HepG2 (cell line): ENCODE data around the gene RNF40. TPM values are rescaled to one million over a fixed set of nuclear protein-coding genes. Genes with fewer than 3 reads are reported as not detected.

ENCODE experiments used
- CHCHD3 ChIP-seq: sonication (generic); formaldehyde crosslinking; IDR thresholded peaks from 2 replicates; pipeline ENCODE4 v1.8.0; 2022; ENCODE audit warnings: mild to moderate bottlenecking, missing genetic modification reagents, moderate library complexity
- MAF1 ChIP-seq: sonication (generic); formaldehyde crosslinking; IDR thresholded peaks from 2 replicates; pipeline ENCODE4 v1.5.0; 2020; ENCODE audit warnings: missing genetic modification reagents, borderline replicate concordance
- MIXL1 ChIP-seq: IDR thresholded peaks from 2 replicates; pipeline ENCODE4 v1.6.1; 2016
- POLR2AphosphoS2 ChIP-seq: IDR thresholded peaks from 2 replicates; pipeline ENCODE4 v1.6.1; 2011; ENCODE audit warnings: low read depth, low read length, improper control_type of control experiment
- RERE ChIP-seq: IDR thresholded peaks from 2 replicates; pipeline ENCODE4 v1.6.1; 2016; ENCODE audit warnings: low read depth, missing genetic modification reagents, missing compliant biosample characterization
- ZBTB21 ChIP-seq: sonication (generic); formaldehyde crosslinking; IDR thresholded peaks from 2 replicates; pipeline ENCODE4 v1.4.0; 2020; ENCODE audit warnings: missing genetic modification reagents
- ZBTB4 ChIP-seq: sonication (generic); formaldehyde crosslinking; IDR thresholded peaks from 2 replicates; pipeline ENCODE4 v1.4.0; 2020; ENCODE audit warnings: missing genetic modification reagents, mild to moderate bottlenecking, borderline replicate concordance
- ZNF460 ChIP-seq: sonication (generic); formaldehyde crosslinking; IDR thresholded peaks from 2 replicates; pipeline ENCODE4 v1.5.1; 2020; ENCODE audit warnings: missing genetic modification reagents, mild to moderate bottlenecking, borderline replicate concordance
- ZNF530 ChIP-seq: sonication (generic); formaldehyde crosslinking; IDR thresholded peaks from 2 replicates; pipeline ENCODE4 v1.5.0; 2020; ENCODE audit warnings: low read depth, mild to moderate bottlenecking, missing genetic modification reagents
- ZNF75D ChIP-seq: sonication (generic); formaldehyde crosslinking; IDR thresholded peaks from 2 replicates; pipeline ENCODE4 v1.8.1; 2023; ENCODE audit warnings: missing genetic modification reagents, mild to moderate bottlenecking, borderline replicate concordance
- polyA plus RNA-seq, 8 experiments: library from polyadenylated mRNA; depleted of rRNA in 3 of 8; stranded (reverse) in 7 of 8; unstranded in 1 of 8; fragments of >200 nt; fragmentation: Illumina TruSeq in 4 of 8; extraction: Trizol in 4 of 8; gene quantifications; 2 replicates each; pipeline versions ENCODE4 v1.2.1 to v1.2.3, GENCODE V29; 2011 to 2016; ENCODE audit warnings: low read depth in 4 of 8, missing spikeins in 1 of 8, mixed read lengths in 1 of 8; ENCODE audit not compliant: insufficient read depth in 1 of 8
- total RNA-seq, 5 experiments: library from RNA; depleted of rRNA; stranded (reverse); fragments of >200 nt; fragmentation: Illumina TruSeq; extraction: Trizol; gene quantifications; 2 replicates each; pipeline ENCODE4 v1.2.3, GENCODE V29; 2016; ENCODE audit warnings: low read depth in 1 of 5
- TF ChIP-seq, protein P1 (sequence below): sonication (generic); formaldehyde crosslinking; IDR thresholded peaks from 2 replicates; pipeline ENCODE4 v1.4.0; 2020; ENCODE audit warnings: mild to moderate bottlenecking, missing genetic modification reagents
- TF ChIP-seq, protein P2 (sequence below): sonication (generic); formaldehyde crosslinking; IDR thresholded peaks from 2 replicates; pipeline ENCODE4 v1.4.0; 2020; ENCODE audit warnings: missing genetic modification reagents; ENCODE audit errors: not compliant biosample characterization
- TF ChIP-seq, protein P3 (sequence below): sonication (generic); formaldehyde crosslinking; IDR thresholded peaks from 2 replicates; pipeline ENCODE4 v1.8.1; 2023; ENCODE audit warnings: missing genetic modification reagents, mild to moderate bottlenecking, borderline replicate concordance
- TF ChIP-seq, protein P4 (sequence below): sonication (generic); formaldehyde crosslinking; conservative IDR thresholded peaks from 2 replicates; pipeline ENCODE4 v1.8.0; 2022; ENCODE audit warnings: mild to moderate bottlenecking, moderate library complexity, missing genetic modification reagents

The RNF40 gene
- total and polyA plus RNA-seq, 2 of the 13 experiments (the other 11 are each of a cell fraction or from before 2014, with no cell fraction given): 84.0 to 85.6 TPM

DNA sequence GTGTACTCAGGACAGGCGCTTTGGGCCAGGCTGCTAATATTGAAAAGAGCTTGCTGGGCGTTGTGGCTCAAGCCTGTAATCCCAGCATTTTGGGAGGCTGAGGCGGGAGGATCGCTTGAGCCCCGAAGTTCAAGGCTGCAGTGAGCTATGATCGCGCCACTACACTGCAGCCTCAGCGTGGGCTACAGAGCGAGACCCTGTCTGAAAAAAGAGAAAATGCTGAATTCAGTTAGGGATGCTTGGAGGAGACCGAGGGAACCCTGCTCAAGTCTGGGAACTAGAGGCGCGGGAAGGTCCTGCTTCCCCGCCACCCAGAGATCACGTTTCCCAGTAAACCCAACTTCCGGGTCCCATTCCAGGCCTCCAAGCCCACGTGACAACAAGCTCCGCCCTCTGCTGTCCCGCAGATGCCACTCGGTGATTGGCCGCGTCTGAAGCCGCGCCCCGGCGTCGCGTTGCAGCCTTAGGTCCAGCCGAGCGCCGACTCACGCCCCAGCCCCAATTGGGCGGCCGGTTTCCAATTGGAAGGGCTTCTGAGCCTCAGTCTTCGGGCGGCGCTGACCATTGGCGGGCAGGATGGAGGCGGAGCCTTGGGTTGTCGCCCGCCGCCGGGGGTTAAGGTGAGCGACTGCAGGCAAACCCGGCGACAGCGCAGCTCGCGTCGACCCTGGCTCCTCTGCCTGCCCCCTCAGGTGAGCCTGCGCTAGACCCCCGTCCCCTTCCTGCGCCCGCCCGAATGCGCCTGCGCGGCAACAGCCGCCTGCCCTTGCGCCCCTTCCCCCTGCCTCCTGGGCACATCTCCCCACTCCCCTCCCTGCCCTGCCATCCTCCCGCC lies 14.1 kb upstream of the RNF40 start, which contains the start of gene PHKG2 (continued):
- TF ChIP-seq MIXL1 (CRISPR knock-in tag): no peak
- no peak for TF ChIP-seq ZNF75D (CRISPR knock-in tag)
- TF ChIP-seq CHCHD3: no peak
- TF ChIP-seq ZBTB21: no peak
- TF ChIP-seq, protein P1, sequence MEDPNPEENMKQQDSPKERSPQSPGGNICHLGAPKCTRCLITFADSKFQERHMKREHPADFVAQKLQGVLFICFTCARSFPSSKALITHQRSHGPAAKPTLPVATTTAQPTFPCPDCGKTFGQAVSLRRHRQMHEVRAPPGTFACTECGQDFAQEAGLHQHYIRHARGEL: no peak
- no peak for TF ChIP-seq RERE (CRISPR knock-in tag)
- TF ChIP-seq ZNF460: no peak
- peak; percentile 70; the same call in 1 of the 2 replicates for TF ChIP-seq POLR2AphosphoS2
- TF ChIP-seq ZBTB4: peak; percentile 66; the same call in 1 of the 2 replicates
- TF ChIP-seq, protein P2, sequence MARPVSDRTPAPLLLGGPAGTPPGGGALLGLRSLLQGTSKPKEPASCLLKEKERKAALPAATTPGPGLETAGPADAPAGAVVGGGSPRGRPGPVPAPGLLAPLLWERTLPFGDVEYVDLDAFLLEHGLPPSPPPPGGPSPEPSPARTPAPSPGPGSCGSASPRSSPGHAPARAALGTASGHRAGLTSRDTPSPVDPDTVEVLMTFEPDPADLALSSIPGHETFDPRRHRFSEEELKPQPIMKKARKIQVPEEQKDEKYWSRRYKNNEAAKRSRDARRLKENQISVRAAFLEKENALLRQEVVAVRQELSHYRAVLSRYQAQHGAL: no peak
- TF ChIP-seq, protein P3, sequence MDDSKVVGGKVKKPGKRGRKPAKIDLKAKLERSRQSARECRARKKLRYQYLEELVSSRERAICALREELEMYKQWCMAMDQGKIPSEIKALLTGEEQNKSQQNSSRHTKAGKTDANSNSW (CRISPR knock-in tag): no peak
- TF ChIP-seq MAF1 (CRISPR knock-in tag): no peak
- TF ChIP-seq, protein P4, sequence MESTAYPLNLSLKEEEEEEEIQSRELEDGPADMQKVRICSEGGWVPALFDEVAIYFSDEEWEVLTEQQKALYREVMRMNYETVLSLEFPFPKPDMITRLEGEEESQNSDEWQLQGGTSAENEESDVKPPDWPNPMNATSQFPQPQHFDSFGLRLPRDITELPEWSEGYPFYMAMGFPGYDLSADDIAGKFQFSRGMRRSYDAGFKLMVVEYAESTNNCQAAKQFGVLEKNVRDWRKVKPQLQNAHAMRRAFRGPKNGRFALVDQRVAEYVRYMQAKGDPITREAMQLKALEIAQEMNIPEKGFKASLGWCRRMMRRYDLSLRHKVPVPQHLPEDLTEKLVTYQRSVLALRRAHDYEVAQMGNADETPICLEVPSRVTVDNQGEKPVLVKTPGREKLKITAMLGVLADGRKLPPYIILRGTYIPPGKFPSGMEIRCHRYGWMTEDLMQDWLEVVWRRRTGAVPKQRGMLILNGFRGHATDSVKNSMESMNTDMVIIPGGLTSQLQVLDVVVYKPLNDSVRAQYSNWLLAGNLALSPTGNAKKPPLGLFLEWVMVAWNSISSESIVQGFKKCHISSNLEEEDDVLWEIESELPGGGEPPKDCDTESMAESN (CRISPR knock-in tag): peak; percentile 60
- no peak for TF ChIP-seq ZNF530 (CRISPR knock-in tag)
